ENCODE data around the gene EMC8.
A peak's percentile ranks its signal among the peaks of the same experiment; 100 is the strongest.

Gene EMC8

GRCh38 chr16:85765767-85766166 lies 33.6 kb downstream of the EMC8 start:
- H3K4me3 ChIP-seq (ENCODE audit: low read depth, low read length), result no peak overlapping the region
- no peak for TF ChIP-seq CTCF (IDR thresholded peaks at IDR 0.05; ENCODE audit: insufficient read depth, low read depth, low read length, missing control alignments)
- no peak for DNase-seq (ENCODE audit: low read depth)

DNA sequence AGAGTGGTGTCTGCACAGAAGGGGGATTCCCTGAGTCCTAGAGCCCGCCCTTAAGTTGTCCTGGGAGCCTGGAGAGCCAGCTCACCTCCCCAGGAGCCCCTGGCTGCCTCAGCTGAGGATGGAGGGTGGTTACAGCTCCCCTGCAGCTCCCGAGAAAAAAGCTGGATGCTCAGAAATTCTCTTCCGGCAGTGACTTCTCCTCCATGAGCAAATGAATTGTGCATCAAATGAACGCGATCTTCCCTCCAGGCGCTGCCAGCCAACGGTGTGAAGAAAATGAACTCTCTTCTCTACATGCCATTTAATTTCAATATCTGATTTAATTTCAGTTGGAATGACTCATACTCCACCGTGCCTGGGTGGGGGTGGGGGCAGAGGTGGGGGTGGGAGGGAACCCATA lies 34.1 kb downstream of the EMC8 start:
- TF ChIP-seq CTCF (IDR thresholded peaks at IDR 0.05; ENCODE audit: insufficient read depth, low read depth, low read length, missing control alignments), result no peak

DNA sequence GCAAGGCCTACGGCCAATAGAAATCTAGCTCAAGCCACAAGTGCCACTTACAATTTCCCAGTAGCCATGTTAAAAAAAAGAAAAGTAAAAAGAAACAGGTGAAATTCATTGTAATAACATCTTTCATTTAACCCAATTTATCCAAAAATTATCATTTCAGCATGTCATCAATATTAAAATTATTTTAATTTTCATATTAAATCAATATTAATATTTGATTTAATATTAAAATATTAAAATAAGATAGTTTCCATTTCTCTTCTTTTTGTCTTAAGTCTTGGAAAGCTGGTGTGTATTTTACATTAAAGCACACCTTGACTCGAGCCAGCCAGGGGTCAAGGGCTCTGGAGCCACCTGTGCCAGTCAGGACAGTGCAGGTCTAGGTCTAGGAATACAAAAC lies 35.7 kb downstream of the EMC8 start:
- H3K4me3 ChIP-seq (ENCODE audit: low read depth, low read length), result no peak overlapping the region
- TF ChIP-seq CTCF (IDR thresholded peaks at IDR 0.05; ENCODE audit: insufficient read depth, low read depth, low read length, missing control alignments), result no peak
- no peak for DNase-seq (ENCODE audit: low read depth)

More for the DNA sequence above, 34.1 kb downstream of the EMC8 start:
- DNase-seq (ENCODE audit: low read depth), result no peak
- no peak overlapping the region for H3K4me3 ChIP-seq (ENCODE audit: low read depth, low read length)

DNA sequence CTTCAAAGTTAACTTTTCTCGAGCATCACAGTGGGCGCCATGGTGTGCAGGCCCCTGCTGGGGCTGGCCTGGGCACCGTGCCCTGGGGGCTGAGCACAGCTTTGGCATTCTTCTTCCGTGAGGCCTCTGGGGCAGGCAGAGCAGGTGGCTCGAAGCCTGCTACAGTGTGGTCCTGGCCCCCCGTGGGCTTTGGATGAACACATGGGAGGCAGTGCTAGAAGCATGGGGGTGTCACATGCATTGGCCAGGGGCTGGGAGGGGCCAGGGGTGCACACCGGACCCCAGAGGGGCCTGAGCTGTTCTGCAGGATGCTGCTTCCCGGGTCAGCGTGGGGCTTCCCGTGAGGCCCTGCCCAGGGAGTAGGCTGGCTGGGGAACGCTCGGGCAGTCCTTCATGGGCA lies 36.4 kb downstream of the EMC8 start:
- no peak overlapping the region for H3K4me3 ChIP-seq (ENCODE audit: low read depth, low read length)
- no peak for DNase-seq (ENCODE audit: low read depth)
- no peak for TF ChIP-seq CTCF (IDR thresholded peaks at IDR 0.05; ENCODE audit: insufficient read depth, low read depth, low read length, missing control alignments)

DNA sequence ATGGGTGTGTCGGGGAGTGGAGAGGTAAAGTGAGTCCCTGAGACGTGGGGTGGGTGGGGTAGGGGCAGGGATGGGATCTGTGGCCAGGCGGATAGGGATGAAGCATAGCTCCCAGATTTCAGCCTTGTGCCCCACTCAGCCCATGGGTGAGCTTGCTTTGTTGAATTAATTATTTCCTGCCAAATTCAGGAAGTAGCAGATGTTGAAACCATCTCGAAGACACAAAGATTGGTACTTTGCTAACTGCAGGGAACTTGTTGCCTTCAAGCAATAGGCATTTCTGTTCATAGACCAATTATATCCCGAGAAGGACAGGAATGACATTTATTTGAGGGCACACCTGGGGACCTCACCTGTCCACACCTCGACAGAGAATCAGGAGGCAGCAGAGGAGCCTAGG lies 37.5 kb downstream of the EMC8 start:
- H3K4me3 ChIP-seq (ENCODE audit: low read depth, low read length), result no peak overlapping the region
- TF ChIP-seq CTCF (IDR thresholded peaks at IDR 0.05; ENCODE audit: insufficient read depth, low read depth, low read length, missing control alignments), result no peak
- DNase-seq (ENCODE audit: low read depth), result no peak

DNA sequence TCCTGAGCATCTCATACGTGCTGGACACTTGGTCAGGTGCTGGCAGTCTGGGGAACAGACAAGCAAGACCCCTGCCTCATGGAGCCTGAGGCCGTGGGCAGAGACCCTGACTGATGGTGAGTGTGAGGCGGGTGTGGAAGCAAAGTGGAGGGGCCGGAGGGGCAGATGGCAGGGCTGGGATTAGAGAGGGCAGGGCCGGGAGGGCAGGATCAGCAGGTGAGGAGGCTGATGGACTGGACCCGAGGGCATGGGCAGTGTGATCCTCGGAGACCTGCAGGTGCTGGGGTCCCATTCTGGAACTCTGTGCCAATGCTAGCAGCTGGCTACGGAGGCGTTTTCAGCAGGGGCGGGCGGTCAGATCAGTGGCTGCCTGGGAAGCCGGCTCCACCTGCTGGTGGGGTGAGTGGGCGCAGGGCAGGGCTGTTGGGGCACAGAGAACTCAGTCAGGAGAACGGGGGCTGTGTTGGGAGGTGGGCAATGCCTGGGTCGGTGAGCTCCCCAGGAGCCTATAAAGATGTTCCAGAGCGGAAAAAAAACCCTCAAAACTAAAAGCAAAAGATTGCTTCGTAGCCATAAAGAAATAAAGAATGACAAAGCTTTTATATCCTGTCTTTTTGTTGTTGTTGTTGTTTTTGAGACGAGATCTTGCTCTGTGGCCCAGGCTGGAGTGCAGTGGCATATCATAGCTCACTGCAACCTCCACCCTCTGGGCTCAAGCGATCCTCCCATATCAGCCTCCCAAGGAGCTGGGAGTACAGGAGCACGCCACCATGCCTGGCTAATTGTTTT lies 39.5 kb downstream of the EMC8 start:
- TF ChIP-seq CTCF (IDR thresholded peaks at IDR 0.05; ENCODE audit: insufficient read depth, low read depth, low read length, missing control alignments), result peak; percentile 89
- H3K4me3 ChIP-seq (ENCODE audit: low read depth, low read length), result no peak overlapping the region
- peak; percentile 69 for DNase-seq (ENCODE audit: low read depth)

- DNase-seq (ENCODE audit: low read depth), result peak; percentile 43
- TF ChIP-seq CTCF (IDR thresholded peaks at IDR 0.05; ENCODE audit: insufficient read depth, low read depth, low read length, missing control alignments), result no peak
- no peak overlapping the region for H3K4me3 ChIP-seq (ENCODE audit: low read depth, low read length)
Measured at GRCh38 chr16:85759136-85759535, 40.2 kb downstream of the EMC8 start.

Measured in GM12865 (cell line).